HCT116 (cell line): Measurements from ENCODE around the gene KCND2. TPM values are rescaled to one million over a fixed set of nuclear protein-coding genes. Genes with fewer than 3 reads are reported as not detected.

Experiments
- ATAC-seq: fragments of 200-7000 bp; cut with Tn5 transposase; 2 replicates; pipeline ENCODE4 v1.9.1; 2020; ENCODE audit warnings: mild to moderate bottlenecking, moderate library complexity
- BruUV-seq: library from RNA; stranded (reverse); fragments of 400-500 nt; replicated peaks from 2 replicates; lab custom pipeline; 2021; lab: Mats Ljungman, UMichigan
- CTCF ChIA-PET: fragments of 300-600 bp; sonication (Branson Sonifier 250); formaldehyde crosslinking; loops from one replicate; lab custom pipeline; 2021; ENCODE audit warnings: antibody characterized with exemption; lab: Charles Lee
- POLR2A ChIA-PET: fragments of 300-600, 350-600 bp; sonication (Branson Sonifier 250); formaldehyde crosslinking; loops from one replicate; lab custom pipeline; 2021; ENCODE audit warnings: antibody characterized with exemption; lab: Charles Lee
- RAD21 ChIA-PET, 2 experiments: fragments of 300-600 bp; sonication (Branson Sonifier 250); formaldehyde crosslinking; loops; one replicate each; lab custom pipeline; 2023; ENCODE audit warnings: low total read pairs in 2 of 2; ENCODE audit not compliant: uncharacterized antibody in 2 of 2, unreplicated experiment in 2 of 2, low non-redundant PET in 1 of 2; lab: Charles Lee
- DNase-seq: peaks from one replicate; pipeline ENCODE4 v3.0.0-alpha.2; 2010; ENCODE audit warnings: low read depth, low spot score
- H2AFZ ChIP-seq: fragments of 200-600 bp; shearing (Covaris generic), sonication (generic); 2 replicates; pipeline ENCODE4 v1.6.1; 2017; ENCODE audit warnings: low read depth, mixed run types, mixed read lengths, antibody characterized with exemption, low read length; ENCODE audit not compliant: poor library complexity, severe bottlenecking
- H3K27ac ChIP-seq: 2 replicates; pipeline ENCODE4 v1.5.1; 2012; ENCODE audit warnings: low read depth, low read length
- H3K27me3 ChIP-seq: fragments of 200-600 bp; sonication (generic); 2 replicates; pipeline ENCODE4 v1.6.1; 2016; ENCODE audit warnings: mixed run types, low read length, mixed read lengths; ENCODE audit not compliant: insufficient read depth
- H3K36me3 ChIP-seq, 2 experiments: fragments of 200-500 bp in 1 of 2; fragments of 200-600 bp in 1 of 2; sonication (Bioruptor generic) in 1 of 2; sonication (generic) in 1 of 2; 2 replicates each; pipeline versions ENCODE4 v1.5.1 to v1.6.1; 2014 to 2016; ENCODE audit warnings: low read length in 2 of 2, inconsistent platforms in 1 of 2, mixed read lengths in 1 of 2, mixed run types in 1 of 2; ENCODE audit not compliant: insufficient read depth in 2 of 2, control insufficient read depth in 1 of 2
- H3K4me1 ChIP-seq, 2 experiments: fragments of 200-600 bp in 1 of 2; sonication (generic) in 1 of 2; 2 replicates each; pipeline versions ENCODE4 v1.5.1 to v1.6.1; 2012 to 2017; ENCODE audit warnings: low read length in 2 of 2, inconsistent platforms in 1 of 2, mild to moderate bottlenecking in 1 of 2, mixed read lengths in 1 of 2, mixed run types in 1 of 2, moderate library complexity in 1 of 2; ENCODE audit not compliant: insufficient read depth in 2 of 2, control insufficient read depth in 1 of 2
- H3K4me2 ChIP-seq: fragments of 200-600 bp; sonication (generic); 2 replicates; pipeline ENCODE4 v1.6.1; 2017; ENCODE audit warnings: mixed run types, low read length, mixed read lengths
- H3K4me3 ChIP-seq, 2 experiments: fragments of 200-600 bp in 1 of 2; sonication (generic) in 1 of 2; replicated peaks in 1 of 2; 2 replicates each; pipeline ENCODE4 v1.5.1; 2011 to 2016; ENCODE audit warnings: low read length in 2 of 2, control low read depth in 1 of 2, low read depth in 1 of 2, mild to moderate bottlenecking in 1 of 2, mixed read lengths in 1 of 2, mixed run types in 1 of 2
- H3K79me2 ChIP-seq: fragments of 200-600 bp; sonication (generic); 2 replicates; pipeline ENCODE4 v1.6.1; 2017; ENCODE audit warnings: mild to moderate bottlenecking, mixed run types, low read length, moderate library complexity, mixed read lengths; ENCODE audit not compliant: insufficient read depth
- H3K9ac ChIP-seq: fragments of 200-600 bp; sonication (generic); 2 replicates; pipeline ENCODE4 v1.6.1; 2016; ENCODE audit warnings: low read length, mixed read lengths
- H3K9me2 ChIP-seq: fragments of 200-600 bp; sonication (generic), shearing (Covaris generic); 2 replicates; pipeline ENCODE4 v1.6.1; 2017; ENCODE audit warnings: mixed run types, mild to moderate bottlenecking, moderate library complexity; ENCODE audit not compliant: insufficient read depth
- H3K9me3 ChIP-seq, 2 experiments: fragments of 200-500 bp in 1 of 2; fragments of 200-600 bp in 1 of 2; sonication (Bioruptor generic) in 1 of 2; sonication (generic) in 1 of 2; 2 replicates each; pipeline ENCODE4 v1.6.1; 2014 to 2017; ENCODE audit warnings: low read length in 2 of 2, mixed read lengths in 2 of 2, inconsistent platforms in 1 of 2, low read depth in 1 of 2, mild to moderate bottlenecking in 1 of 2, mixed run types in 1 of 2, moderate library complexity in 1 of 2; ENCODE audit not compliant: control insufficient read depth in 1 of 2, insufficient read depth in 1 of 2
- H4K20me1 ChIP-seq: fragments of 200-600 bp; sonication (generic), shearing (Covaris generic); 2 replicates; pipeline ENCODE4 v1.6.1; 2017; ENCODE audit warnings: mixed run types, mild to moderate bottlenecking, moderate library complexity; ENCODE audit not compliant: insufficient read depth
- ATF3 ChIP-seq: IDR thresholded peaks from 2 replicates; pipeline ENCODE4 v1.6.1; 2012
- CTCF ChIP-seq, 3 experiments: fragments of 200-600 bp in 1 of 3; sonication (generic) in 1 of 3; IDR thresholded peaks in 2 of 3; conservative IDR thresholded peaks in 1 of 3; 2 replicates each; pipeline ENCODE4 v1.5.1; 2012 to 2017; ENCODE audit warnings: low read depth in 2 of 3, low read length in 2 of 3, antibody characterized with exemption in 1 of 3, borderline replicate concordance in 1 of 3, control low read depth in 1 of 3, mild to moderate bottlenecking in 1 of 3, mixed read lengths in 1 of 3, mixed run types in 1 of 3, moderate library complexity in 1 of 3; ENCODE audit not compliant: insufficient read depth in 1 of 3
- ELF1 ChIP-seq: IDR thresholded peaks from 2 replicates; pipeline ENCODE4 v1.6.1; 2012; ENCODE audit warnings: low read depth, borderline replicate concordance
- EZH2 ChIP-seq: fragments of 200-600 bp; sonication (generic); IDR thresholded peaks from 2 replicates; pipeline ENCODE4 v1.6.1; 2017; ENCODE audit warnings: antibody characterized with exemption, mixed run types
- EZH2phosphoT487 ChIP-seq: fragments of 200-600 bp; IDR thresholded peaks from 2 replicates; pipeline ENCODE4 v1.6.1; 2018; ENCODE audit warnings: antibody characterized with exemption, borderline replicate concordance
- JUND ChIP-seq: IDR thresholded peaks from 2 replicates; pipeline ENCODE4 v1.6.1; 2012
- MAX ChIP-seq: IDR thresholded peaks from 2 replicates; pipeline ENCODE4 v1.6.1; 2012
- RAD21 ChIP-seq: IDR thresholded peaks from 2 replicates; pipeline ENCODE4 v1.6.1; 2012; ENCODE audit warnings: low read depth, mild to moderate bottlenecking
- REST ChIP-seq: IDR thresholded peaks from 2 replicates; pipeline ENCODE4 v1.6.1; 2012; ENCODE audit warnings: low read depth
- SIN3A ChIP-seq: IDR thresholded peaks from 2 replicates; pipeline ENCODE4 v1.6.1; 2012; ENCODE audit warnings: low read depth
- SRF ChIP-seq: IDR thresholded peaks from 2 replicates; pipeline ENCODE4 v1.6.1; 2012; ENCODE audit warnings: low read depth
- YY1 ChIP-seq: IDR thresholded peaks from 2 replicates; pipeline ENCODE4 v1.6.1; 2011; ENCODE audit warnings: low read length, low read depth, moderate library complexity, mild to moderate bottlenecking; ENCODE audit not compliant: insufficient replicate concordance; ENCODE audit errors: extremely low read depth
- ZBTB33 ChIP-seq: IDR thresholded peaks from 2 replicates; pipeline ENCODE4 v1.6.1; 2011; ENCODE audit warnings: mild to moderate bottlenecking, low read length, moderate library complexity; ENCODE audit not compliant: insufficient replicate concordance; ENCODE audit errors: extremely low read depth
- ZFX ChIP-seq: fragments of 450-650 bp; IDR thresholded peaks from 2 replicates; pipeline ENCODE4 v1.6.1; 2017
- intact Hi-C: fragments of 100-400 bp; cut with micrococcal nuclease; formaldehyde crosslinking; loops from 2 replicates; pipeline ENCODE4 v1.10.0; 2022
- total RNA-seq: library from RNA; stranded (reverse); gene quantifications from one replicate; pipeline ENCODE4 v1.2.1, GENCODE V29; 2021; ENCODE audit not compliant: unreplicated experiment

Gene KCND2
- total RNA-seq, 1 experiment from 2014 or later: 0.05 TPM

GRCh38 chr7:120395526-120396019 is 122.6 kb downstream of the KCND2 start:
- H3K9me3 ChIP-seq: no peaks in the 10 kb centered on the region
- no peaks in the 10 kb centered on the region for H3K79me2 ChIP-seq
- no peak overlapping the region for H3K4me3 ChIP-seq
- no peaks in the 10 kb centered on the region for H3K9me2 ChIP-seq
- ChIA-PET POLR2A (no interaction called here), CTCF (no interaction called here), RAD21 (no interaction called here)
- H3K4me2 ChIP-seq: no peak overlapping the region
- H3K4me1 ChIP-seq: no peaks in the 10 kb centered on the region
- BruUV-seq: no TSS peak
- H3K9ac ChIP-seq: no peak overlapping the region
- no peaks in the 10 kb centered on the region for H3K36me3 ChIP-seq
- H3K27me3 ChIP-seq: no peaks in the 10 kb centered on the region
- H2AFZ ChIP-seq: no peak overlapping the region
- ATAC-seq: no peak
- TF ChIP-seq ZBTB33 (no peak), RAD21 (no peak), EZH2 (no peak), ZFX (no peak), ELF1 (no peak), REST (no peak), EZH2phosphoT487 (no peak), SRF (no peak), SIN3A (no peak), ATF3 (no peak), JUND (no peak), CTCF (IDR thresholded peaks at IDR 0.05 in 2 of 3, conservative IDR thresholded peaks at IDR 0.05 in 1 of 3; ENCODE audit: borderline replicate concordance in 1 of 3, insufficient read depth in 1 of 3, low read depth in 2 of 3, low read length in 2 of 3) (no peak), MAX (no peak), YY1 (no peak)
- H4K20me1 ChIP-seq: no peaks in the 10 kb centered on the region
- intact Hi-C loops: no loop called here
- DNase-seq: no peak
- no peak overlapping the region for H3K27ac ChIP-seq
